CD4-positive, alpha-beta T cell treated with Interleukin-15 for 4 hours (primary cell): ENCODE results near the gene PPDPF.
A peak's percentile ranks its signal among the peaks of the same experiment; 100 is the strongest.

Source experiments
- DNase-seq: peaks from one replicate; pipeline ENCODE4 v3.0.0-alpha.2; 2020; ENCODE audit warnings: low spot score

The PPDPF gene

DNA sequence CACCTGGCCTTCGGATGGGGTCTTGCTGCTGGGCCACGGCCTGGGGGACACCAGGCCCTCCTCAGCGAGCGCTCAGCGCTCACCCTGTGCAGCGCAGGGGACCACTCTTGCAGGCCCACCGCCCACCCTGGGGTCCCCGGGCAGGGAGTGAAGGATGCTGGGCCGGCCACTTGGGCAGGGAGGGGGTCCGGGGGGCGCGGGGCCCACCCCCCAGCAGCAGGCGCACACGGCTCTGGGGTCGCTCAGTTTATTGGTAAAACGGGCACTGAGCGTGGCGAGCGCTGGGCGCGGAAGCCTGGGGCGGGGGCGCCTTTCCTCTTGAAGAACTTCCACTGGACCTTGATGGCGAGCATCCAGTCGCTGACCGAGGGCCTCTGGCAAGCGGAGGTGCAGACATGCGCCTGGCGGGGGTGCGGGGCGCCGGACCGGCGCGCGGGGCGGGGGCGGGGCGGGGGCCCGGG lies 32.8 kb upstream of the PPDPF start:
- DNase-seq = no peak

DNA sequence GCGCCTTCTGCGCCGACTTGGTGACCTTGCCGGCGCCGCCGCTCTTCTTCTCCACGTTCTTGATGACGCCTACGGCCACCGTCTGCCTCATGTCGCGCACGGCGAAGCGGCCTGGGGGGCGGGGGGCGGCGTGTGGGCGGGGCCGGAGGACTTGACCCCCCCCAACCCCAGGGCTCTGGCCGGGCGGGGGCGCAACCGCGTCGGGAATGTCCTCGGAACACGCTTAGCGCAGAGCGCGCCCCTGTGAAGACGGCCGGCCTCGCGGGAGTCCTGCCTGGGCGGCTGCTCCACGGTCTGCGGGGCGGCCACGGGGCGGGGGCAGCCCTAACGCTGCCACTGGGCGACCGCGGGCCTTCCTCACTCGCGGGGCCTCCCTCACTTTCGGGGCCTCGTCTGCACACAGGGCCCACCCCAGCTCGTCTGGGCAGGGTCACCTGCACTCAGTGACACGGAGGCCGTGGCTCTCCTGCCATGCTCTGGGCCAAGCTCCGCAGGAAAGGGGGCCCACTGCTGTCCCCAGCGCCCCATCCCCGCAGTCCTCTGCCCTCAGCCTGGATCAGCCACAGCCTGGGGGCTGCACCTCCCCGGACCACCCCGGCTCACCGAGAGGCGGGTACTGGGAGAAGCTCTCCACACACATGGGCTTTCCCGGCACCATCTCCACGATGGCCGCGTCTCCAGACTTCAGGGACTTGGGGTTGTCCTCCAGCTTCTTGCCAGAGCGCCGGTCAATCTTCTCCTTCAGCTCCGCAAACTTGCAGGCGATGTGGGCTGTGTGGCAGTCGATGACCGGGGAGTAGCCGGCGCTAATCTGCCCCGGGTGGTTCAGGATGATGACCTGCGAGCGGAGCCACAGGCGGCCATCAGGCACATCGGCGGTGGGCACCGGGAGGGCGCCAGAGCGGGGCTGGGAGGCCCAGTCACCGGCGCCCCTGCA lies 32.0 kb upstream of the PPDPF start:
- DNase-seq = no peak

DNA sequence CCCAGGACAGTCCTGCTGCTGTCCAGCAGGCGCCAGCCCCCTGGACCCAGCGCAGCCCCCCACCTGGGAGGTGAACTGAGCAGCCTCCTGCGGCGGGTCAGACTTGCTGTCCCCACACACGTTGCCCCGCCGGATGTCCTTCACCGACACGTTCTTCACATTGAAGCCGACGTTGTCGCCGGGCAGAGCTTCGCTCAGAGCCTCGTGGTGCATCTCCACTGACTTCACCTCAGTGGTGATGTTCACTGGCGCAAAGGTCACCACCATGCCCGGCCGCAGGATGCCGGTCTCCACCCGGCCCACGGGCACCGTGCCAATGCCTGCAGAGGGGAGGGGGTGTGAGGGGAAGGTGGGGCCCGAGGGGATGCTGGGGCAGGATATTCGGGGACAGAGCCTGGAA lies 30.1 kb upstream of the PPDPF start:
- DNase-seq = no peak

DNA sequence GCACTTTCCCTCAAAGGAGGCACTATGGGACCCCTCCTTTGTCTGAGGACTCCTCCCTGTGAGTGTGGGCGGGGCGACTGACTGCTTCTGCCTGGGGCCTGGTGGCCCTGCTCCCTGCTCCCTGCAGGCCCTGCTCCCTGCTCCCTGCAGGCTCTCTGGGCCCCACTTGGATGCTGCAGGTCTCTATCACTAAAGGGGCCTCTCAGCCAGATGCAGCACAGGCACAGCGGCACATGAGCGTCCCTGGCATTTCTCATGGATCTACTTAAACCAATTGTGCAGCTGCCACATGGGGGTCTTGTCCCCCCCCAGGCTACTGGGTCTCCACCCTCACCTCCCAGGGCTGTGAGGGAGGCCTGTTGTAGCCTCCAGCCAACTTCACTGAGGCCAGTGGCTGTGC lies 29.5 kb upstream of the PPDPF start:
- no peak for DNase-seq

DNA sequence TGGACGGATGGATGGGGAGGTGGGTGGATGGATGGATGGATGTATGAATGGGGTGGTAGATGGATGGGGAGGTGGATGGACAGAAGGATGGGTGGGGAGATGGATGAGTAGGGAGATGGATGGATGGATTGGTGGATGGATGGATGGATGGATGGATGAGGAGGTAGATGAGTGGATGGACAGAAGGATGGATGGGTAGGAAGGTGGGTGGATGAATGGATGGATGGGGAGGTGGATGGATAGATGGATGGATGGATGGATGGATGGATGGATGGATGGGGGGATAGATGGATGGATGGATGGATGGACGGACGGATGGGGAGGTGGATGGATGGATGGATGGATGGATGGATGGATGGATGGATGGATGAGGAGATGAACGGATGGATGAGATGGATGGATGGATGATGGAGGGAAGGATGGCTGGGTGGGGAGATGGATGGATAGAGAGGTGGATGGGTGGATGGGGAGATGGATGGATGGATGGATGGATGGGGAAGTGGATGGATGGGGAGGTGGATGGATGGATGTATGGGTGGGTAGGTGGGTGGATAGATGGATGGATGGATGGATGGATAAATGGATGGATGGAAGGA lies 28.8 kb upstream of the PPDPF start:
- no peak for DNase-seq

DNA sequence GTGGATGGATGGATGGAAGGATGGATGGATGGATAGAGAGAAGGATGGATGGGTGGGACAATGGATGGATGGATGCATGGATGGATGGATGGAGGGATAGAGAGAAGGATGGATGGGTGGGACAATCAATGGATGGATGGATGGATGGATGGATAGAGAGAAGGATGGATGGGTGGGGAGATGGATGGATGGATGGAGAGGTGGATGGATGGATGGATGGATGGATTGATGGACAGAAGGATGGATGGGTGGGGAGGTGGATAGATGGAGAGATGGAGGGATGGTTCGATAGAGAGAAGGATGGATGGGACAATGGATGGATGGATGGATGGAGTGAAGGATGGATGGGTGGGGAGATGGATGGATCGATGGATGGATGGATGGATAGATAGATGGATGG lies 28.0 kb upstream of the PPDPF start:
- no peak for DNase-seq

DNA sequence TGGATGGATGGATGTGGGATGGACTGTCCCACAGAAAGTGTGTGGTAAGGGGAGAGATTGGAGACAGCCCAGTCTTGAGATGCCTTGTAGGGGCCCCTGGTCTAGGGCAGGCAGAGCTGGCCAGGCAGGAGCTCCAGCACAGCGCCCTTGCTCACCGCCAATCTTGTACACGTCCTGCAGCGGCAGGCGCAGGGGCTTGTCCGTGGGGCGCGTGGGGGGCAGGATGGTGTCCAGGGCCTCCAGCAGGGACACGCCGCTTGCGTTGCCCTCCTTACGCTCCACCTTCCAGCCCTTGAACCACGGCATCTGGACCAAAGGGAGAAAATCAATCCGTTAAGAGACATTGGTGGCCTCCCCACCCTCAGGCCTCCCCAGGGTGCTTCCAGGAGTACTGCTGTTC lies 27.6 kb upstream of the PPDPF start:
- no peak for DNase-seq

DNA sequence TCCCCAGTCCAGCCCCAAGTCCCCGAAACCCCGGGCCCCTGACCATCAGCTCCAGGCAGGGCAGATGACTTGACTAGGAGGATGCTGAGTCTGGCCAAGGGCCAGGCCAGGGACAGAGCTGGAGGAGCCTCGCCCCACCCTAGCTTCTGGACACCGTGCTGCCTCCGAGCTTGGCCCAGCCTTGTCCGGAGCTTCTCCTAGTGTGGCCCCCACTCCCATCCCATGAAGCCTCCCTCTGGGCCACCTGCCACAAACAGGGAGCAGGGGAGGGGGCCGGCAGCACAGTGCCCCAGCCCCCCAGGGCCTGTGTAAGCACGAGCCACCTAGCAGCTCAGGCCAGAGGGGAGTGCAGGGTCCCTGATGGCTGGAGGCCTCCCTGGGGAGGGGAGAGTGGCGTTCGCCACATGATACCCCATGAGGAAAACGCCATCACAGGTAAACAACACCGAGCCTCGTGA lies 27.0 kb upstream of the PPDPF start:
- DNase-seq = no peak

DNA sequence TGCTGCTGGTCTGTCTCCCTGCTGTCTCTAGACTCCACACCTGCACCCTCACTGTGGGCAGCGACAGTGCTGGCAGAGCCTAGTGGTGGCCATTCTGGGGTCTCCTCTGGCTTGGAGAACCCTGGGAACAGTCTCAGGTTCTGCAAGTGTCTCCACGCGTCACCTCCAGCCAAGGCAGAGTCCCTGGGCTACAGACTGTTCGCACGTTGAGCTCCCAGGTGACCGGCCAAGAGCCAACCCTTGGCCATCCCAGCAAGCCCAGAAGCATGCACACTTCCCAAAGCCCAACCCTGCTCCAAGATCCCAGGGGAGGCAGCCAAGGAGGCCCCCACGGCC lies 26.5 kb upstream of the PPDPF start:
- no peak for DNase-seq

DNA sequence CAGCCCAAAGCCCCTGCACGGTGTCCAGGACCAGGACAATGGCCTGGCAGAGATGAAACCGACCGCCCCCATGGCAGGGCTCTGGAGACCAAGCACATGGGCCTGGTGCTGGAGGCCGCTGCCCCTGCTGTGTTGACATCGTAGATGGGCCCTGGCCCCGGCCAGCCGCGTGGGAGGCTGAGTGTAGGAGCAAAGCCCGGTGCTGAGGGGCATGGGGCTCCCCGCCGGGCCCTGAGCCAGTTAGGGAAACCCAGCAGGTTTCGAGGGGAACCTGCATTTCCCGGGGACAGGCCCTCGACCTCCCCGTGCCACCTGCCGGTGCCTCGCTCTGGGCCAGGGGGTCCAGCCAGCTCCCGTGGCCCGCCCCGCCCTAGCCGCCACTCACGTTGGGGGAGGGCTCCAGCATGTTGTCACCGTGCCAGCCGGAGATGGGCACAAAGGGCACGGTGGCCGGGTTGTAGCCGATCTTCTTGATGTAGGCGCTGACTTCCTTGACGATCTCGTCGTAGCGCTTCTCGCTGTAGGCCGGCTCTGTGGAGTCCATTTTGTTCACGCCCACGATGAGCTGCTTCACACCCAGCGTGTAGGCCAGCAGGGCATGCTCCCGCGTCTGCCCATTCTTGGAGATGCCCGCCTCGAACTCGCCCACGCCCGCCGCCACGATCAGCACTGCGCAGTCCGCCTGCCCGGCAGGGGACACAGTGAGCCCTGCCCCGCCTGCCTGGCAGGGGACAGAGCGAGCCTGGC lies 26.0 kb upstream of the PPDPF start:
- DNase-seq = no peak

DNA sequence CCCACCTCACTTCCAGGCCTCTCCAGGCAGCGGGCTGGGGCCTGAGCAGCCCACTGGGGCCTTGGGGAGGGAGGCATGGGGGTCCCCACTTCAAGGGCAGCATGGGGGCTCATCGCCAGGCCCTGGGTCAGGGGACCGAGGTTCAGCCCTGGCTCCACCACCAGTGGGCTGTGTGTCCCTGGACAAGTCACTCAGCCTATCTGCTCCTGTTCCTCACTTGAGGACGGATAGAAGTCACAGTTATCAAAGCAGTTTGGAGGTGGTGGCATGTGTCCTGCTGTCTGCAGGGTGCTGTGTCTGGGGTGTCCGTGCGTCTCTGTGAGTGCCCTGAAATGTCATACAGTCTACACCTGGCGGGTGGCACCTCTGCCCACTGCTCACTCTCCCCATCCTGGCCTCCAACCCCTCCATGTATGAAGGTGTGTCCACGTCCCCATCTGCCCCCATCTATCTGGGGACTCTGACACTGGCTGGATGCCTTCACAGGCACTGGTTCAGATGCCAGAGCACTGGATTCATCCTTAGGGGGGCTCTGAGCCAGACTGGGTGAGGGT lies 25.3 kb upstream of the PPDPF start:
- no peak for DNase-seq

DNA sequence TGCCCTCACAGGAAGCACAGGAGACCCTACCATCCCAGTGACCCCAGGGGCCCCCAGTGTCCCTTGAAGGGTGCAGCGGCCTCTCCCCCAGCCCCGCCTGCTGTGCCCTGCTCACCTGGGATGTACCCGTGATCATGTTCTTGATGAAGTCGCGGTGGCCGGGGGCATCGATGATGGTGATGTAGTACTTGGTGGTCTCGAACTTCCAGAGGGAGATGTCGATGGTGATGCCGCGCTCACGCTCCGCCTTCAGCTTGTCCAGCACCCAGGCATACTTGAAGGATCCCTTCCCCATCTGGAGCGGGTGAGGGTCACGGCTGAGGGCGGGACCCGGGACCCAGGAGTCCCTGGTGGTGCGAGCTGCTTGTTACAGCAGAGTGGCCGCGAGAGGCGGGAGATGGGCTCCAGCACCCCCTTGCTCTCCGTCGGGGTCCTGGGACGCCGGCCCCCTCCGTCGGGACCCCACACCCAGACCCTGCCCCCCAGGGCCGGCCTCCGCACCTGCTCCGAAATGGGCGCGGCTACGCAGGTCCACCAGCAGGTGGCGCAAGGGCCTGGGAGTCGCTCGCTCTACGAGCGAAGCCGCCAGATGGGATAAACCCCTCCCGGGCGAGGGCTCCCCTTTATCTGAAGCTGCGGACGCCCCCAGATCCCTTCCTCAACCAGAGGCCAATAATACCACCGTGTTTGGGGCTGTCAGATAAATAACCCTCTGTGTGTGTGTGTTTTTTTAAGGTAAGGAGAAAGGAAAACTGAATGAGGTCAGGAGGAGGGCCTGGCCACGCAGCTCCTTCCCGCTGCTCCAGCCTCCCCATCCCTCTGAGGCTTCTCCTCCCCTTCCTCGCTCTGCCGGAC lies 24.6 kb upstream of the PPDPF start:
- DNase-seq = peak; percentile 73

DNA sequence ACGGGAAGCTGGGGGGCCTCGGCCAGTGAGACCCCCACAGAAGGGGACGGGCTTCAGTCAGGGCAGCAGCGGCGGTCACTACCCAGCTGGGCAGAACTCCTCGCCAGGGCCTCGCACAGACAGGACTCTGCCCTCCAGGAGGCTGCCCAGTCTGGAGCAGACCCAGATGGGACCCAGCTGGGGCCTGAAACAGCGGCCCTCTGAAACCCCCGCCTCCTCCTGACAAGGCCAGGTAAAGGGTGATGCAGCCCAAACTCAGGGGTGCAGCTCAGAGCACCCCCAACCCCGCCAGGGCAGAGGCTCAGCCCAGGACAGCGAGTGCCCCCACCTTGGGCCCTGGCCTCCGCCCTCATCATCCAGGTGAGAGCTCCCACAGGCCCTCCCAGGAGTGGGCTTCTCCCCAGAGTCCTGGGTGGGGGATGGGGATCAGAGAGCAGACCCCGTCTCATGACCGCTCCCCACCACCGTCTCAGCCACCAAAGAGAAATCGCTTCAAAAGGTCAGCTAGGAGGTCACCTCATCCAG lies 23.9 kb upstream of the PPDPF start:
- no peak for DNase-seq

DNA sequence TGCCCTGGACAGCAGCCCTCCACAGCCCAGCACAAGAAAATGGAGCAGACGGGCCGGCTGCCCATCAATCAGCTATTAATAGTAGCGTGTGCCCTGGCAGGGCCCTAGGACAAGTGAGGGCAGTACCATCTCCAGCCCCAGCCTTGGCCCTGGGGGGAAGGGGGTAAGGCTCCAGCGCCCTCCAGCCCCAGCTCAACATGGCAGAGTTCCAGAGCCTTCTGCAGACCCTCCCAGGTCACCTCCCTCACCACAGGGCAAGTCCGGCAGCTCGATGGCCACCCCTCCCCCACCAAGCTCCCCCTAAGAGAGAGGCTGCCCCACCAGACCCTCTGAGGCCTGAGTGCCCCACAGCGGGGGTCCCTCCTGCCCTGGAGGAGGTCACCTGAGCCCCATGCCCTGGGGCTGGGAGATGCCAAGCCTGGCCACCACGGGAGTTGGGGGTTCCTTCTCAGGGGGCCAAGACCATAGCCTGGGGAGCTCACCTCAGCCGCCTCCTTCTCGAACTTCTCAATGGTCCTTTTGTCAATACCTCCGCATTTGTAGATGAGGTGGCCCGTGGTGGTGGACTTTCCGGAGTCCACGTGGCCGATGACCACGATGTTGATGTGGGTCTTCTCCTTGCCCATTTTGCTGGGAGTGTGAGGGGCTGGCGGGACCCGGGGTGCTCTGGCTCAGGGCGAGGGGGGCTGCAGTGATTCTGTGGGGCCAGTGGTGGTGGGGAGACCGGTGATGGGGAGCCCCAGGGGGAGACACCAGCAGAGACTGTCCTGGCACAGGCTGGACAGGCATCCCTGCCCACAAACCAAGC lies 23.2 kb upstream of the PPDPF start:
- no peak for DNase-seq

DNA sequence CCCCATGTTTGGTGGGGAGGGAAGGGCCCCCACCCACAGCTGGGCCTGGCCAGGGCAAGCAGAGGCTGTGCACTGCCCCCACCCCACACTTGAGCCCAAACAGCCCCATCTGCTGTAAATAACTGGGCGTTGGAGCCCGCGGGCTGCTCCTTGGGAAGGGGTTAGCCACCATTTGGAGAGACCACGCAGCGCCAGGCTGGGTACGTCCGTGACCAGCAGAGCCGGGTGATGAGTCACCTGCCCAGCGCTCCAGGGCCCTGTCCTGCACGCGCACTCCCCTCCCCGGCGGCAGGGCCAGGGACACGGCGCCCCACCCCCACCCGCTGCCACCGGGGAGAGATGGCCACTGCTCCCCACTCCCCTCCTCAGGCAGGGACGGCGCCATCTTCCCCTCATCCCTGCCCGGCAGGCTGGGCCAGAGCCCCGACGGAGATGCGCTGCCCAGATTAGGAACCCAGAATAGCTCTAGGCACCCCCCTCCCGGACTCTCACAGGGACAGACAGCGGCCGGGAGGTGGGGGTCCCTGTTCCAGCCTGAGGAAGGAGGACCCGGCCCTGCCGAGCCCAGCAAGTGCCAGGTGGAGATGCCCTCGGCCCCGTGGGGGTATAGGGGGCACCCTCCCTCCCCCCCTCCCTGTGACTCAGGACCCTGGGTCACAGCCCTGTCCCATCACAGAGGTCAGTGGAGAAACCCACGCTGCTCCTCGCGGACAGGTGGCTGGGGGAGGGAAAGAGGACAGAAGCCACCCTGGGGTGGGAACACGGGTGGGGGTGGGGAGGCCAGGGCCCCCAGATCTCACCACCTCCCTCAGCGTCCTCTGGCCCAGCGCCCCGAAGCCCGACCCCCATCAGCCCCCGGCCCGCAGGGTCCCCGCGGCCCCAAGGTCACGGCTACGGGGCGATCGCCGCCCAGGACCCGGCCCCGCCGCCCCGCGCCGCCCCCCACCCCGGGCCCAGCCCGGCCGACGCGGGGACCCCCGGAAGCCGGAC lies 22.3 kb upstream of the PPDPF start:
- DNase-seq = no peak

DNA sequence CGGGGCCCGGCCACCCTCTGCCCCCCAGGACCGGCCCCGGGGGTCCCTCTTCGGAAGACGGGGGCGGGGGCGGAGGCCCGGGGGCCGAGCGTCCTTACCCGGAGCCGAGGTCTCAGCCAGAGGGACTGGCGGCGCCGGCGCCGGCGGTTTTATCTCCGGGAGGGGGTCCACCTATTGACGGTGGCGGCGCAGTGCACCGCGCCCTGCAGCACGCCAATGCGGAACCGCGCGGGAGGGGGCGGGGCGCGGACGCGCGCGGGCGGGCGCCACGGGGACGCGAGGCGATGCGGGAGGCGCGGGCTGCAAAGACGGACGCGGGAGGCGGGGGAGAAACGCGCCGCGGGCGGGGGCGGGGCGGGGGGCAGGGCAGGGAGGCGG lies 21.6 kb upstream of the PPDPF start, which contains the start of gene EEF1A2:
Gene EEF1A2, minus strand, starts transcription at position 124 of the 378 bp plus-strand sequence. CDS start 1,320 bp downstream, outside the sequence.
- peak; percentile 45 for DNase-seq

DNA sequence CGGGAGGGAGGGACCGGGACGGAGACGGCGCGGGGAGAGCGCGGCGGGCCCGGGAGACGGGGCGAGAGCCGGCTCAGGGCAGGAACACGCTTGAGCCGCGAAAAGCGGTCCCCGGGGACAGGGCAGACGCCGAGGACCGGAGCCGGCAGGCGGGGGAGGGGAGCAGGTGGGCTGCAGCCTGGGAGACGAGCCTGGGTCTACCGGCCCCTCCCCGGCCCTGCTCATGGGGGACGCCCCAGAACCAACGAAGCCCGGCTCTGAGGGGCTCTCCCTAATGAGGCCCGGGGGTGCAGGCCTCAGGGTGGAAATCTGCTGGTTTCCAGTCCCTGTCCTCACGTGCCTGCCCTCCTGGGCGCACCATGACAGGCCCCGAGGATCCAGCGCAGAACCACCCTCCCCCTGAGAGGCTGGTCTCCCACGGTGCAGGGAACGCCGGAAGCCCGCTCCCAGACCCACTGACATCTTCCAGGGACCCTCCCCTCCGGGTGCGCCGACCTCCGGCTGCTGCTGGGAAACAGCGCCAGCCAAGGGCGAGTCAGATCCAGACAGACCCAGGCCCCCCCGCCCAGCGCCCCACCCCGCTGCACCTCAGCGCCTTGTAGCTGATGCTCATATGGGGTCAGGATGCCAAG lies 21.1 kb upstream of the PPDPF start:
- no peak for DNase-seq

DNA sequence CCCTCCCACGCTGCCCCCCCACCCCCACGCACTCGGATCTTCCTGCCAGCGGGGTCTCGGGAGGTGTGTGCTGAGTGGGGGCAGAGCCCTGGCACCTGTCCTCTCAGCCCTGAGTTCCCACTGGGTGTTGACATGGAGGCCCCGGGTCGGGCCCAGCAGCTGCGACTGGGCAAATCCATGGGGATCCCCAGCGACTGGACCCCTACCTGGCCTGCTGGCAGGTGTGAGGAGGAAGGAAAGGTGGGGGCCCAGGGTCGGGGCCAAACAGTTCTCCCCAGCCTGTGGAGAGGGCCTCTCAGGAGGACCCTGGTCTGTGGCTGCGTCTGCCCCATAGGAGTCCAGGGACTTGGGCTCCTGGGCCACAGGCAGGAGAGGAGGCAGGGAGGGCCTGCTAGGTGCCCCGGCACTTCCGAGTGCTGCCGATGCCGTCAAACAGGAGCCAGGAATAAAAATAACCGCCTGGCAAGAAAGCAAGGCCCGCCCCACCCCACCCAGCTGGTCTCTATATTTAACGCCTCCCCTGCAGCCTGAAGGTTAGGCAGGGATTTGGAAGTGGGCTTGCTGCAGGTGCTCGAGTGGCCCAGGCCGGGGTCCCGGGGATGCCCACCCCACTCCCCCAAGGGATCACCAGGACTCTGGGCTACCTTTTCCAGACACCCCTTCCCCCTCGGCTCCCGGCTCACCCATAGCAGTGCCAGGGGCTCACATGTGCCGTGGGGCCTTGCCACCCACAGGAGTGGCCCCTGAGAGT lies 20.2 kb upstream of the PPDPF start:
- no peak for DNase-seq
